MCF 10A (cell line): ENCODE data around the gene ADNP2. TPM values are rescaled to one million over a fixed set of nuclear protein-coding genes. Genes with fewer than 3 reads are reported as not detected.
A peak's percentile ranks its signal among the peaks of the same experiment; 100 is the strongest.

ENCODE experiments used
- BruUV-seq: library from RNA; stranded (reverse); fragments of 400-500 nt; replicated peaks from 2 replicates; lab custom pipeline; 2021; lab: Mats Ljungman, UMichigan
- CTCF ChIA-PET: fragments of 300-600 bp; sonication (Branson Sonifier 250); formaldehyde crosslinking; extraction: SDS; loops from one replicate; lab custom pipeline; 2021; ENCODE audit warnings: antibody characterized with exemption, inconsistent platforms; lab: Yijun Ruan, JAX
- POLR2A ChIA-PET: fragments of 300-600, 350-650 bp; sonication (Branson Sonifier 250); formaldehyde crosslinking; extraction: SDS; loops from one replicate; lab custom pipeline; 2020; ENCODE audit warnings: antibody characterized with exemption, inconsistent platforms; lab: Yijun Ruan, JAX
- DNase-seq: peaks from one replicate; pipeline ENCODE4 v3.0.0-alpha.2; 2018; ENCODE audit not compliant: unreplicated experiment
- H3K27ac Mint-ChIP-seq: one replicate; pipeline ENCODE4 v1.8.0; 2022; ENCODE audit warnings: mild to moderate bottlenecking, low read depth, mixed read lengths; ENCODE audit not compliant: unreplicated experiment
- H3K27me3 Mint-ChIP-seq: one replicate; pipeline ENCODE4 v1.8.0; 2022; ENCODE audit warnings: mixed read lengths; ENCODE audit not compliant: insufficient read depth, unreplicated experiment
- H3K36me3 Mint-ChIP-seq: one replicate; pipeline ENCODE4 v1.8.0; 2022; ENCODE audit warnings: mild to moderate bottlenecking, moderate library complexity, mixed read lengths; ENCODE audit not compliant: insufficient read depth, unreplicated experiment
- H3K4me1 Mint-ChIP-seq: one replicate; pipeline ENCODE4 v1.8.0; 2022; ENCODE audit warnings: mixed read lengths; ENCODE audit not compliant: insufficient read depth, unreplicated experiment
- H3K4me3 Mint-ChIP-seq: one replicate; pipeline ENCODE4 v1.8.0; 2022; ENCODE audit warnings: mild to moderate bottlenecking, moderate library complexity, mixed read lengths; ENCODE audit not compliant: unreplicated experiment
- H3K9me3 Mint-ChIP-seq: one replicate; pipeline ENCODE4 v1.8.0; 2022; ENCODE audit warnings: mixed read lengths; ENCODE audit not compliant: unreplicated experiment
- CTCF ChIP-seq: fragments of 200-600 bp; IDR thresholded peaks from one replicate; pipeline ENCODE4 v1.8.0; 2022; ENCODE audit warnings: antibody characterized with exemption, mild to moderate bottlenecking; ENCODE audit not compliant: unreplicated experiment
- intact Hi-C: fragments of 100-400 bp; cut with micrococcal nuclease; formaldehyde crosslinking; loops from 2 replicates; pipeline ENCODE4 v1.14.1; 2022
- total RNA-seq: library from RNA; stranded (reverse); gene quantifications from 2 replicates; pipeline ENCODE4 v1.2.3, GENCODE V29; 2022

ADNP2 gene
- total RNA-seq, 1 experiment from 2014 or later = 19.6 TPM

- CTCF ChIA-PET = interaction anchor here (0.6 to 8.1 kb wide), 26 partner anchors 8 to 1041 kb away, joined by 3 to 78 read pairs (median 5); no protein-coding TSS in a partner anchor
Measured at GRCh38 chr18:80157708-80158343, 48.8 kb downstream of the ADNP2 start.

GRCh38 chr18:80158365-80158764, 49.3 kb downstream of the ADNP2 start:
- peaks cover 26% of the 10 kb centered on the region for H3K36me3 Mint-ChIP-seq
- H3K9me3 Mint-ChIP-seq = no peaks in the 10 kb centered on the region
- H3K4me1 Mint-ChIP-seq = no peaks in the 10 kb centered on the region
- H3K27ac Mint-ChIP-seq = no peak overlapping the region
- intact Hi-C loops = no loop called here
- no peak overlapping the region for H3K4me3 Mint-ChIP-seq
- ChIA-PET POLR2A (interaction anchor here (1.2 to 1.5 kb wide), 3 partner anchors 13 to 98 kb away, joined by 3 to 6 read pairs (median 4); no protein-coding TSS in a partner anchor), CTCF (interaction anchor here (0.6 to 8.1 kb wide), 22 partner anchors 8 to 607 kb away, joined by 3 to 78 read pairs (median 4); no protein-coding TSS in a partner anchor)
- BruUV-seq = no TSS peak
- no peak for DNase-seq
- H3K27me3 Mint-ChIP-seq = no peaks in the 10 kb centered on the region
- TF ChIP-seq CTCF = no peak

More at GRCh38 chr18:80157708-80158343, 48.8 kb downstream of the ADNP2 start:
- H3K27me3 Mint-ChIP-seq = no peaks in the 10 kb centered on the region
- H3K4me1 Mint-ChIP-seq = no peaks in the 10 kb centered on the region
- H3K4me3 Mint-ChIP-seq = no peak overlapping the region
- POLR2A ChIA-PET = interaction anchor here (0.7 to 1.5 kb wide), 4 partner anchors 12 to 98 kb away, joined by 3 to 6 read pairs (median 4); no protein-coding TSS in a partner anchor
- peak; percentile 74 for DNase-seq
- H3K27ac Mint-ChIP-seq = no peak overlapping the region
- intact Hi-C loops = no loop called here
- H3K36me3 Mint-ChIP-seq = peaks cover 24% of the 10 kb centered on the region
- no TSS peak for BruUV-seq
- peak; percentile 92 for TF ChIP-seq CTCF
- H3K9me3 Mint-ChIP-seq = no peaks in the 10 kb centered on the region

GRCh38 chr18:80159713-80160636, 50.9 kb downstream of the ADNP2 start:
- TF ChIP-seq CTCF = no peak
- H3K27me3 Mint-ChIP-seq = no peaks in the 10 kb centered on the region
- no peaks in the 10 kb centered on the region for H3K9me3 Mint-ChIP-seq
- H3K36me3 Mint-ChIP-seq = peaks cover 28% of the 10 kb centered on the region
- intact Hi-C loops = no loop called here
- POLR2A ChIA-PET = no interaction called here
- DNase-seq = no peak
- CTCF ChIA-PET = interaction anchor here (1.0 to 8.1 kb wide), 4 partner anchors 10 to 96 kb away, joined by 3 to 78 read pairs (median 18); no protein-coding TSS in a partner anchor
- no TSS peak for BruUV-seq
- no peak overlapping the region for H3K4me3 Mint-ChIP-seq
- no peak overlapping the region for H3K27ac Mint-ChIP-seq
- H3K4me1 Mint-ChIP-seq = no peaks in the 10 kb centered on the region
